GM18861 (cell line): ENCODE data around the gene MUC5B.
"Not testable (repeated sequence)": the region's sequence is repeated elsewhere in the genome, so short reads cannot be mapped to it uniquely, and the experiment has no call there.

Experiments
- ATAC-seq: cut with Tn5 transposase; IDR thresholded peaks from one replicate; pipeline ENCODE4 v1.9.1; 2021; ENCODE audit not compliant: unreplicated experiment

Gene MUC5B

GRCh38 chr11:1202776-1203504 lies 19.9 kb upstream of the MUC5B start:
- no peak for ATAC-seq

- no peak for ATAC-seq
Observed at GRCh38 chr11:1203505-1204271, 19.2 kb upstream of the MUC5B start.

GRCh38 chr11:1204381-1205101 lies 18.3 kb upstream of the MUC5B start:
- ATAC-seq, result no peak

GRCh38 chr11:1205121-1205986 lies 17.5 kb upstream of the MUC5B start:
- ATAC-seq, result no peak

- no peak for ATAC-seq
Observed at GRCh38 chr11:1205987-1206331, 16.9 kb upstream of the MUC5B start.

GRCh38 chr11:1206391-1207271 lies 16.2 kb upstream of the MUC5B start:
- no peak for ATAC-seq

GRCh38 chr11:1207401-1208143 lies 15.3 kb upstream of the MUC5B start:
- no peak for ATAC-seq

GRCh38 chr11:1208144-1208393 lies 14.8 kb upstream of the MUC5B start:
- no peak for ATAC-seq

- no peak for ATAC-seq
Observed at GRCh38 chr11:1208394-1209261, 14.2 kb upstream of the MUC5B start.

GRCh38 chr11:1209371-1210057 lies 13.4 kb upstream of the MUC5B start:
- no peak for ATAC-seq

GRCh38 chr11:1211838-1212237 lies 11.0 kb upstream of the MUC5B start:
- no peak for ATAC-seq

GRCh38 chr11:1215826-1216225 lies 7.0 kb upstream of the MUC5B start:
- ATAC-seq, result not testable (repeated sequence)

- ATAC-seq, result no peak
Observed at GRCh38 chr11:1217151-1217550, 5.7 kb upstream of the MUC5B start.

- ATAC-seq, result no peak
Observed at GRCh38 chr11:1218256-1218787, 4.5 kb upstream of the MUC5B start.

GRCh38 chr11:1218788-1219445 lies 3.9 kb upstream of the MUC5B start:
- ATAC-seq, result no peak

GRCh38 chr11:1219446-1219833 lies 3.4 kb upstream of the MUC5B start:
- no peak for ATAC-seq
